ENCODE results near the gene SLC6A6. TPM values are rescaled to one million over a fixed set of nuclear protein-coding genes. Genes with fewer than 3 reads are reported as not detected.

The SLC6A6 gene
- total and polyA plus RNA-seq, 8 donors: 2.1 to 11.6 (median 3.4) TPM

GRCh38 chr3:14450922-14451606 lies 48.7 kb downstream of the SLC6A6 start:
- Histone ChIP-seq H3K4me1 (peaks cover 0 to 23% (median 9%) of the 10 kb centered on the region in 3 donors), H3K9me3 (no peaks in the 10 kb centered on the region), H3K4me3 (no peak overlapping the region), H3K27ac (no peak overlapping the region), H3K36me3 (no peaks in the 10 kb centered on the region), H3K27me3 (no peaks in the 10 kb centered on the region)
- DNase-seq (no peak), FAIRE-seq (no peak), ATAC-seq (no peak)
- TF ChIP-seq, protein P1, sequence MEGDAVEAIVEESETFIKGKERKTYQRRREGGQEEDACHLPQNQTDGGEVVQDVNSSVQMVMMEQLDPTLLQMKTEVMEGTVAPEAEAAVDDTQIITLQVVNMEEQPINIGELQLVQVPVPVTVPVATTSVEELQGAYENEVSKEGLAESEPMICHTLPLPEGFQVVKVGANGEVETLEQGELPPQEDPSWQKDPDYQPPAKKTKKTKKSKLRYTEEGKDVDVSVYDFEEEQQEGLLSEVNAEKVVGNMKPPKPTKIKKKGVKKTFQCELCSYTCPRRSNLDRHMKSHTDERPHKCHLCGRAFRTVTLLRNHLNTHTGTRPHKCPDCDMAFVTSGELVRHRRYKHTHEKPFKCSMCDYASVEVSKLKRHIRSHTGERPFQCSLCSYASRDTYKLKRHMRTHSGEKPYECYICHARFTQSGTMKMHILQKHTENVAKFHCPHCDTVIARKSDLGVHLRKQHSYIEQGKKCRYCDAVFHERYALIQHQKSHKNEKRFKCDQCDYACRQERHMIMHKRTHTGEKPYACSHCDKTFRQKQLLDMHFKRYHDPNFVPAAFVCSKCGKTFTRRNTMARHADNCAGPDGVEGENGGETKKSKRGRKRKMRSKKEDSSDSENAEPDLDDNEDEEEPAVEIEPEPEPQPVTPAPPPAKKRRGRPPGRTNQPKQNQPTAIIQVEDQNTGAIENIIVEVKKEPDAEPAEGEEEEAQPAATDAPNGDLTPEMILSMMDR (IDR thresholded peaks at IDR 0.05): no peak
- intact Hi-C loops (cut with DNase I): no loop called here
- WGBS, 2 donors: 85 to 90% methylated on average over 5 of the region's 5 CpGs

DNA sequence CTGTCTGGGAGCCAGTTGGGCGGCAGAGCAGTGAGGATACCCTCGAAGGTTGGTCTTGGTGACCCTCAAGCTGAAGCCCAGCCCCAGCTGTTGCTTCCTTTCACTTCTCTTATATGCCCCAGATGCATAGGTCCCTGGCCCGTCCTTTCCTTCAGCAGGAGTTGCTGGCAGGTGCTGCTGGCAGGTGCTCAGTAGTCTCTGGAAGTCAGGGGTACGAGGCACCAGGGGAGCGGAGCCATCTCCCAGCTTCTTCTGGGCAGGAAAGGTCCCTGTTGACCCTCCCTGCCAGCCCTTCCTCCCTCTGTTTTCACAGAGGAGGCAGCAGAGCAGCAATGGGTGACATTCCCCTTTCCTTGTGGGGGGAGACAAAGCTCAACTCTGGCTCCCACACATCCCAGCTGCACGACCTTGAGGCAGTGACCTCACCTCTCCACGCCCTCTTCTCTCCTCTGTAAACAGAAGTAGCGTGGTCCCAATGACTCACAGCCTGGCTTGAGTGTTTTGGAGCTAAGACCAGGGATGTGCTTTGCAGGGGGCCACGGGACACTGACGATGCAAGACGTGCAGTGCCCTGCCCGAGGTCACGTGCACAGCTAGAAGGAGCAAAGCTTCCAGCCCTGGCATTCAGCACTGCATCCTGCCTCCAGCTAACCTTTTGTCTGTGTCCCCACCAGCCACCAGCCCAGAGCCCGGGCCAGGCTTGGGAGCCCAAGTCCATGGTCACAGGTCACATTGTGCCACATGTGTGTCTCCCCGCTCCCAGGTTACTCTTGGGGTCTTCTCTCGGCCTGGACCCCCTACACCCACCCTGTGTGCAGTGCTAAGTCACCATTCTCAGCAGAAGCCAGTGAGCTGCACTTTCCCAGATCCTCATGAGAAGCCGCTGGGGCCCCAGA lies 49.7 kb downstream of the SLC6A6 start:
- FAIRE-seq: no peak

DNA sequence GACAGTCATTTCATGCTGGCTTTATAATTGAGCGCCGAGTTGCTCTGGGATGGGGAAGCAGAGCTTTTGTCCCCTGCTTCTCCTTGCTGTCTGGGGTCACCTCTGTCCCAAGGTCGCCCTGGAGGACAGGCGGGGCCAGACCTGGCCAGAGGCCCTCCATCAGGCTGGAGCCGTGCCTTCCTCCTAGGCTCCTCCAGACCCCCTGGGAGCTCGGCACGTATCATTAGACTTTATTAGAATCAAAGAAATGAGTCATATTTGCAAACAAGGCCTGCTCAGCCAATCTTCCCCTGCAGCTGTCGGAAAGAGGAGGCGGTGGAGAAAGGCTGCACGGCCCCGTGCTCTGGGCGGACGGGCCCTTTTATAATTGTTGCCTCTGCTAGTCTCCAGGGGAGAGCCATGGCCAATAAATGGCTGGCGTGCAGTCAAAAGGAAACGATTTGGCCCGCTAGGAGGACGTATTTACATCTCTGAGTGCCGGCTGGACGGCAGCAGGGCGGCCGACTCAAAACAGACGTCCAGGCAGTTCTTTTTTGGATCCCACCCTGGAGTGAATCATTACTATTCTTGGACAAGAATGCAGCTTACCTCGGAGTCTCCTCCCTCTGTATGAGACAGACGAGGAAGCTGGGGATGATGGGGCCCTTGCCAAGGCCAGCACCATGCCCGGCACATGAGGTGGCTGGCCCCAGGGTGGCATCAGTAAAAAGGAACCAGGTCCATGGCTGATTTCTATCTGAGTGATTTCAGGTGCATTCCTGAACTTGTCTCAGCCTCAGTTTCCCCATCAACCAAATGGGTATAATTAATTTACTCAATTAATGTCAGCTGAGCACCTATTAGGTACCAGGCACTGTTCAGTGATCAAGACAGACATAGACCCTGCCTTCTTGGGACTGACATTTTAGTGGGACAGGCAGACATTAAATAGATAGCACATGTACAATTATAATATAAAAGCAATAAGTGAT lies 50.6 kb downstream of the SLC6A6 start:
- H3K36me3 ChIP-seq: no peaks in the 10 kb centered on the region
- TF ChIP-seq, protein P1 (IDR thresholded peaks at IDR 0.05): no peak
- intact Hi-C loops (cut with DNase I): no loop called here
- no peaks in the 10 kb centered on the region for H3K9me3 ChIP-seq
- WGBS, 2 donors: 32 to 34% methylated on average over 24 to 25 of the region's 25 CpGs
- DNase-seq: peak; percentile 78 to 86 (median 82)
- peak; percentile 85 for FAIRE-seq
- no peaks in the 10 kb centered on the region for H3K27me3 ChIP-seq
- H3K4me3 ChIP-seq: no peak overlapping the region
- peaks cover 0 to 25% (median 9%) of the 10 kb centered on the region in 3 donors for H3K4me1 ChIP-seq
- ATAC-seq: peak; percentile 76 to 90 (median 86)
- peak overlapping the region; percentile 79 to 90 (median 81) for H3K27ac ChIP-seq

More for the DNA sequence above, 49.7 kb downstream of the SLC6A6 start:
- Histone ChIP-seq H3K27me3 (no peaks in the 10 kb centered on the region), H3K9me3 (no peaks in the 10 kb centered on the region), H3K36me3 (no peaks in the 10 kb centered on the region), H3K27ac (peak overlapping the region; percentile 79 to 90 (median 81)), H3K4me1 (peaks cover 0 to 23% (median 9%) of the 10 kb centered on the region in 3 donors), H3K4me3 (no peak overlapping the region)
- DNase-seq: peak in 3 of 6 donors; percentile 30 to 45 (median 33)
- 50 to 57% methylated on average over 17 of the region's 17 CpGs for WGBS, 2 donors
- ATAC-seq: peak; percentile 19 to 59 (median 50)
- intact Hi-C loops (cut with DNase I): no loop called here
- TF ChIP-seq, protein P1 (IDR thresholded peaks at IDR 0.05): no peak

DNA sequence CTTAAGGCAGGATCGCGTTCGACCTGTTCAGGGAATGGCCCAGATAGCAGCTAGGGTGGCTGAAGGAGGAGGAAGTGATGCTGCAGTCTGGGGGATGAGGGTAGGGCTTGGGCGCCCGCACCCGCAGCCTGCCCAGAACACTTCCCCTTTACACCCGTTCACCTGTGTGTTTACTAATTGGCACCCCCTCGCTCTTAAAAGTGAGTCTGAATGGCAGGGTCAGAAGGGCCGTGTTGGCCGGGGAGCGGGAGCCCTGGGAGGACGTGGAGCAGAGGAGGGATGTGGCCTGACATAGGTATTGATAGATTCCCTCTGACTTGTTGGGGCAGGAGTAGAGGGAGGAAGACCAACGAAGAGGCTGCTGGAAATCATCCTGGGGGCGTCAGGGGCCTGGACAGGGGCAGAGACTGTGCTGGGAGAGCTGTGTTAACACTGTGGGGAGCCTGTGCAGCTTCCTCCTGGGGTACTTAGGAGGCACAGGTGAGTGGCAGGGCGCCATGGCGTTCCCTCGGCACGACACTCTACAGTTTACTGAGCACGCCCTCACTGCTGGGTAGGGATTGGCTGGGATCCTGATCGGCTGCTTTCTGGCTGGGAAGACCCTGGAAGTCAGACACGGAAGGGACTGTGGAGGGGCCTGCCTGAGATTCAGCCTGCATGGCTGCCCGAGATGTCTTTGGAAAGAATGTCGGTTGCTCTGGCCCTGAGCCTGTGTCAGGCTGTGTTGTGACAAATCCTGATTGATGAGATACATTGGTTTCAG lies 51.7 kb downstream of the SLC6A6 start:
- intact Hi-C loops (cut with DNase I): no loop called here
- 42 to 45% methylated on average over 23 of the region's 23 CpGs for WGBS, 2 donors
- FAIRE-seq (no peak), DNase-seq (peak in 1 of 6 donors; percentile 31), ATAC-seq (peak in 1 of 4 donors; percentile 7)
- H3K4me3 ChIP-seq: no peak overlapping the region
- TF ChIP-seq, protein P1 (IDR thresholded peaks at IDR 0.05): no peak
- H3K27ac ChIP-seq: peak overlapping the region in 2 of 4 donors; percentile 43 to 90
- H3K9me3 ChIP-seq: no peaks in the 10 kb centered on the region
- H3K4me1 ChIP-seq: peaks cover 0 to 28% (median 9%) of the 10 kb centered on the region in 3 donors
- no peaks in the 10 kb centered on the region for H3K27me3 ChIP-seq
- H3K36me3 ChIP-seq: no peaks in the 10 kb centered on the region

All from pancreas (tissue), 10 donors.